ENCODE data around the gene NTSR2.

Gene NTSR2

GRCh38 chr2:11705711-11706110 lies 35.7 kb upstream of the NTSR2 start:
- TF ChIP-seq, protein P1, sequence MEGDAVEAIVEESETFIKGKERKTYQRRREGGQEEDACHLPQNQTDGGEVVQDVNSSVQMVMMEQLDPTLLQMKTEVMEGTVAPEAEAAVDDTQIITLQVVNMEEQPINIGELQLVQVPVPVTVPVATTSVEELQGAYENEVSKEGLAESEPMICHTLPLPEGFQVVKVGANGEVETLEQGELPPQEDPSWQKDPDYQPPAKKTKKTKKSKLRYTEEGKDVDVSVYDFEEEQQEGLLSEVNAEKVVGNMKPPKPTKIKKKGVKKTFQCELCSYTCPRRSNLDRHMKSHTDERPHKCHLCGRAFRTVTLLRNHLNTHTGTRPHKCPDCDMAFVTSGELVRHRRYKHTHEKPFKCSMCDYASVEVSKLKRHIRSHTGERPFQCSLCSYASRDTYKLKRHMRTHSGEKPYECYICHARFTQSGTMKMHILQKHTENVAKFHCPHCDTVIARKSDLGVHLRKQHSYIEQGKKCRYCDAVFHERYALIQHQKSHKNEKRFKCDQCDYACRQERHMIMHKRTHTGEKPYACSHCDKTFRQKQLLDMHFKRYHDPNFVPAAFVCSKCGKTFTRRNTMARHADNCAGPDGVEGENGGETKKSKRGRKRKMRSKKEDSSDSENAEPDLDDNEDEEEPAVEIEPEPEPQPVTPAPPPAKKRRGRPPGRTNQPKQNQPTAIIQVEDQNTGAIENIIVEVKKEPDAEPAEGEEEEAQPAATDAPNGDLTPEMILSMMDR (conservative IDR thresholded peaks at IDR 0.05): no peak
- no peak for TF ChIP-seq ZFX (IDR thresholded peaks at IDR 0.05)
- no peak overlapping the region for H3K27ac ChIP-seq

DNA sequence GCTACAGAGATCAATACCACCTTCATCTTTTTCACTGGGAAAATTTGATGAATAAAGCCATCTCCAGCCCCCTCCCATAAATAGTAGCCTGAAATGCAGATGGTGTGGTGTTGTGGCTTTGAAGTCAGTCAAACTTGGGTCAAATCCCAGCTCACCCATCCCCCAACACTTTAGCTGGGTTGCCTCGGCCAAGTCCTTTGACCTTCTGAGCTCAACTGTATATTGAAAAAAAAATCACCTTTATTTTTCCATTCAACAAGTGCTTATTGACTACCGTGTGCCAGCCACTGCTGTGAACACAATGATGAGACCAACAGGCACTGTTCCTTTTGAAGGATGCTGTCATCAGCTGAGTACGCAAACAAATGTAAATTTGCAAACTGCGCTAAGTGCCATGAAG lies 35.1 kb upstream of the NTSR2 start:
- H3K27ac ChIP-seq: no peak overlapping the region
- TF ChIP-seq, protein P1 (conservative IDR thresholded peaks at IDR 0.05): no peak
- TF ChIP-seq ZFX (IDR thresholded peaks at IDR 0.05): no peak

GRCh38 chr2:11703700-11704099 lies 33.7 kb upstream of the NTSR2 start:
- TF ChIP-seq, protein P1 (conservative IDR thresholded peaks at IDR 0.05): no peak
- no peak for TF ChIP-seq ZFX (IDR thresholded peaks at IDR 0.05)
- no peak overlapping the region for H3K27ac ChIP-seq

DNA sequence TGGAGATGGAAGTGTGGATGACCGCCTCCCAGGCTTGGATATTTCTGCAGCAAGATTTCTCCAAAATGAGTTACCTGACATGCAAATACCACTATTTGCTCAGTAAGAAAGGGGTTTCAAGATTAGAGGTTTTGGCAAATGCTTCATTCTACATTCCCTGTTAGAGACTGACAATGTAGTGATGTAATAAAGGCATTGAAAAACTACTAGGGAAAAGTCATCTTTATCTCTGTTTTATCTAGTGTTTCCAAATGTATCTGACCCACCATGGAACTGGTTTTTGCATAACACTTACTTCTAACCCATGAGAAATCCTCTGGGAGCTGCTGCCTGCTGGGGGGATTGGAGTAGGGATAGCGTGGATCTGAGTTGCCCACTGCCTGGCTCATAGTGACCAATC lies 33.0 kb upstream of the NTSR2 start:
- TF ChIP-seq, protein P1 (conservative IDR thresholded peaks at IDR 0.05): no peak
- no peak for TF ChIP-seq ZFX (IDR thresholded peaks at IDR 0.05)

DNA sequence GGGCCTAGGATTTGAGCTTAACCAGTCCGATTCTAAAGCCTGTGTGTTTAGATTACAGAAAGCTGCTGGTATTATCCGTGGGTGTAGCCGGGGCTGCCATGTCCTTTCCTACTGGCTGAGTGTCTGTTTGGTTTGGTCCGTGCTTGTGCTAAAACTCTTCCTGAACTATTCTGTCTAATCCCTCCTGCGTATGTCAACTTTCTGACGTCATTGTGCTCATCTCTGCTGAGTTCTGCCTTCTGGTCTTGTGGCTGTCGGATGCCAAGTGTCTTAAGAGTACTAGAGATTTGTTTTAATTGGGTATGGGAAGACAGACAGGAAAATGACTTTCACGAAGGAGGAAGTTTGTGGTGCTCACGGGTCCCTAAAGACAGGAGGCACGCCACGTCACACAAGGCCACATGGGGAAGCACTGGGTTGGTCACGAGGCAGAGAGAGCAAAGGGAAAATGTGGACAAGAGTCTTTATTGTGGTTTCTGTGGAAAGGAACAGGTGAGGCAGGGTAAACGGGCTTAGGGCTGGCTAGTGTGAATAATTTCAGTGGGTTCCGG lies 31.8 kb upstream of the NTSR2 start:
- TF ChIP-seq ZFX (IDR thresholded peaks at IDR 0.05): no peak
- TF ChIP-seq, protein P1 (conservative IDR thresholded peaks at IDR 0.05): no peak
- H3K27ac ChIP-seq: no peak overlapping the region

More for the DNA sequence above, 33.0 kb upstream of the NTSR2 start:
- H3K27ac ChIP-seq: no peak overlapping the region

DNA sequence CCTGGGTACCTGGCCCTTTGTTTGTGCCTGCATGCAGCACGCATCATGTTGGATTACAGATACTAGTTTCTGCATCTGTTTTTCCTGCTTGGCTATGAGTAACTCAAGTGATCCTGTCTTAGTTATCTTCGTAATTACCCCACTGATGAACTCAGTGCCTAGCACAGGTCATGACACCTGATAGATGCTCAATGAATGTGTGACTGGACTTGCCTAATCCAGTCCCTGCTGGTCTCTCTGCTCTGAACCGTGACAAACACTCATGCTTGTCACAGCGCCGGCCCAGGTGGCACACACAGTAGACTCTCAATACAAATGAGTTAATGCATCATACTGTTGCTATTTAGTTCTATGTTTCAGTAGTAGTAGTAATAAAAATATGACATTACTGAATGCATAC lies 31.2 kb upstream of the NTSR2 start:
- no peak for TF ChIP-seq ZFX (IDR thresholded peaks at IDR 0.05)
- TF ChIP-seq, protein P1 (conservative IDR thresholded peaks at IDR 0.05): no peak
- H3K27ac ChIP-seq: no peak overlapping the region

GRCh38 chr2:11699686-11700670 lies 30.0 kb upstream of the NTSR2 start:
- no peak overlapping the region for H3K27ac ChIP-seq

More at GRCh38 chr2:11699686-11700670, 30.0 kb upstream of the NTSR2 start:
- TF ChIP-seq, protein P1 (conservative IDR thresholded peaks at IDR 0.05): no peak
- TF ChIP-seq ZFX (IDR thresholded peaks at IDR 0.05): no peak

Data from C4-2B (cell line).